HG03103 (cell line): ENCODE measurements around the gene KDF1.

Experiments
- ATAC-seq: cut with Tn5 transposase; IDR thresholded peaks from one replicate; pipeline ENCODE4 v1.9.1; 2021; ENCODE audit warnings: low read depth; ENCODE audit not compliant: unreplicated experiment

The KDF1 gene

GRCh38 chr1:26959722-26960624 lies at the start of gene KDF1:
Gene KDF1, minus strand, starts transcription at chr1:26960468. Its CDS starts 8,088 bp downstream, at chr1:26952380.
- ATAC-seq, result no peak

GRCh38 chr1:27009601-27010197 lies 49.4 kb upstream of the KDF1 start:
- ATAC-seq, result no peak

GRCh38 chr1:27007909-27008582 lies 47.8 kb upstream of the KDF1 start:
- ATAC-seq, result no peak

DNA sequence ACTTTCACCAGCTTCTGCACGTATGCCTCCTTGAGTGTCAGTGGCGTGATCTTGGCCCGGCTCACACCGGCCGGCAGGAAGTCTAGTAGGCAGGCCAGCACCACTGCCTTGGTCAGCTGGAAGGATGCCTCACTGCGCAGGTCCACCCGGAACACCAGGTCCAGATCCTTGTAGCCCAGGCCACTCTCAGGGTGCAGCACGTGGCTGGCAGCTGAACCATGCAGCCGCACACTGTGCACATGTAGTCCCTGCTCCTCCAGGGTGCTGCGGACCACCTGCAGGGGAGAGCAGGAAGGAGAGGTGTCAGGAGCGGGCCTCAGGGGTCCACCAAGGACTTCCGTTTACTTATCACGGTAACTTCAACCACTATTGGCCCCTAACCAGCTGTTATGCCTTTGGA lies 46.4 kb upstream of the KDF1 start:
- no peak for ATAC-seq

GRCh38 chr1:27005648-27006496 lies 45.6 kb upstream of the KDF1 start:
- ATAC-seq, result no peak

GRCh38 chr1:27005166-27005530 lies 44.9 kb upstream of the KDF1 start:
- ATAC-seq, result no peak

DNA sequence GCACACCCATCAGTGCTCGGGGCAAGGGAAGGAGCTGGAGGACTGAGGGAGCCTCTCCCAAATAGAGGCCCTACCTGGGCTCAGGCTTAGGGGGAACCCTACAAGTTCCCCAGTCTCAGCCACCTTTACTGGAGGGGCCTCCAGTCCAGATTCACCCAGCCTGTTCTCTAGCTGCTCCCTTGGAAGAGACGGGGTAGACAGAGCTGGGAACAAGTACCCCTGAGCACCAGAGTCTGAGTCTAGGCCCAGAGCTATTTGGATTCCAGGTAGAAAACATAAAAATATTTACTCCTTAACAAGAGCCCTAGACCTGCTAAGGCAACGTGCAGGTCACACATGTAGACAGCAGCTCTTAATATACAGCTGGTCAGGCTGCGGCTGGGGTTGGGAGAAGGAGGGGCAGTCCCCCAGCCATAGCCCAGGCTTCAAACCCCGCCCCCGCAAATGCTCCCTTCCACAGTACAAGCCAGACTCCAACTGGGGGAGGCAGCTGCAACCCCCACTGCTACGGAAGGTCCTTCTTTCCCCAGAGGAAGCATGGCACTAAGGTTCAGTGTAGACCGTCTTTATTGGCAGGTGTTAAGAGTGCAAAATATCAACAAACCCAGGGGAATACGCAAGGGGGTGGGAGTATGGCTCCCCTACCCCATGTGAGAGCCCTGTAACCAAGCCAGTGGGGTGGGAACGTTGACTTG lies 44.4 kb upstream of the KDF1 start:
- no peak for ATAC-seq

DNA sequence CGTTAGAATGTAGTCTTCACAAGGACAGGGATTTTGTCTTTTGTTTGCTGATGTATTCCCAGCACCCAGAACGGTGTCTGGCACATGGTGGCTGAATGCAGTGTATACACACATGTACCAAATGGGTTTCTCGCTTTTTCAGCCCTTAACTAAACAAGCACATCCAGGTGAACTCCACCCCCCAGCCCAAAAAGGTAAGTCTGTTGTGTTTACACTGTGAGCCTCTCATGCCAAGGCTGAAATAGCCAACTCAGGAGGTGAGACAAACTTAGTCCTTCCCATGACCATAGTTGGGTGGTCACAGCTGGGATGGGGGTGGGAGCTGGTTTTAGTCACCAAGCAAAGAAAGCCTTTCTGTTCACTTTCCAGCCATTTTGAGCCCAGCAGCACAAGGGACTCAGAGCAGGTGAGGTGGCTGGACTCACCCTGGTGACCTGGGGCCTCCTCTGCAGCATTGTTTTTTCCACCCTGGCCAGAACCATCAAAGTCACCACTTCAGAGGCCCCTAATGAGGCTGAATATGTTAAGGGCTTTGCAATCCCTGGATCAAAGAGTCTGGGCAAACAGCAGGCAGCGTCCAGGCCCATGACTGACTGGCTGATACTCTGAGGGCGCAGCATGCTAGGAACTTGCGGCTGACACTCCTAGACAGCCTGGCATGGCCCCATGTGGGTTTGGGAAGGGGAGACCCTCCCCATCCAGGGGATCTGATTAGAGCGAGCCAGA lies 43.6 kb upstream of the KDF1 start:
- ATAC-seq, result no peak

GRCh38 chr1:27001570-27002360 lies 41.5 kb upstream of the KDF1 start:
- no peak for ATAC-seq

DNA sequence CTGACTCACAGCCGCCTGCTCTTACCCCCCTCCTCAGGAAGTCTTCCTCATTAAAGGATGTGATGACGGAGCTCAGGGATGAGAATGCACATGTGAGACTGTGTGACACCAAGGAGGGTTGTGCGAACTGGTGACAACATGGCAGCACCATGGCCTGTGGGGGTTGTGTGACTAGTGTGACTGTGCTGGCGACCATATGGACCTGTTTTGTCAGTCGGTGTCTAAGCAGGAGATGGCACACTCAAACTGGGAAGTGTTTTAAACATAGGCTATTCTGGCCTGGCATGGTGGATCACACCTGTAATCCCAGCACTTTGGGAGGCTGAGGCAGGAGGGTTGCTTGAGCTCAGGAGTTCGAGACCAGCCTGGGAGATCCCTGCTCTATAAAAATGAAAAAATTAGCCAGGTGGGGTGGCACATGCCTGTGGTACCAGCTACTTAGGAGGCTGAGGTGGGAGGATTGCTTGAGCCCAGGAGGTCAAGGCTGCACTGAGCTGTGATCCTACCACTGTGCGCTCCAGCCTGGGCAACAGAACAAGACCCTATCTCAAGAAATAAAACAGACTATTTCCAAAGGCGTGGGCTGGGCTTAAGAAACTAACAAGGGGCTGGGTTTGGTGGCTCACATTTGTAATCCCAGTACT lies 40.7 kb upstream of the KDF1 start:
- ATAC-seq, result no peak

GRCh38 chr1:27000090-27000816 lies 40.0 kb upstream of the KDF1 start:
- ATAC-seq, result no peak

DNA sequence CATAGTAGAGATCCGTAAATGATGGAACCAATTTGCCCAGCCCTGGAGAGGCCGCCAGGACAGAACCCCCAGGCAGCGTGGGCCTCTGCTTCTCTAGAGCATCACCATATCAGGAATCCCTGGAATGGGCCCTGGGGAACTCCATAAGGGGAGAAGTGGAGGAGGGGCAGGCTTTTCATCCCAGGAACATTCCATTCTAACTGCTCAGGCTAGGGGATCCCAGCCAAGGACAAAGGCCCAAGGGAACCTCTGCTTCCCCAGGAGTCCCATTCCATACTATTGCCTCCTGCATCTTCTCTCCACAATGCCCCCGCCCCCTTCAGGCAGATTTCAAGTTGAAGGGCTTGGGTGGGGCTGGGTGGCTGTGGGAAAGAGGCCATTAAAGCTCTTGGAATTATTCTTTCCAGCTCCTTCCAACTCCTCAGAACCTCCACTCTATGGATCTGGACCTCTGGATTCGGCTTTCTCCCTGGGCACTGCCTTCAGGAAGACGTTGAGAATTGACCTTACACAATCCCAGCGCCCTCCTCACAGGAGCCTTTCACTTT lies 39.2 kb upstream of the KDF1 start:
- no peak for ATAC-seq

- no peak for ATAC-seq
Measured at GRCh38 chr1:26998429-26999300, 38.4 kb upstream of the KDF1 start.

DNA sequence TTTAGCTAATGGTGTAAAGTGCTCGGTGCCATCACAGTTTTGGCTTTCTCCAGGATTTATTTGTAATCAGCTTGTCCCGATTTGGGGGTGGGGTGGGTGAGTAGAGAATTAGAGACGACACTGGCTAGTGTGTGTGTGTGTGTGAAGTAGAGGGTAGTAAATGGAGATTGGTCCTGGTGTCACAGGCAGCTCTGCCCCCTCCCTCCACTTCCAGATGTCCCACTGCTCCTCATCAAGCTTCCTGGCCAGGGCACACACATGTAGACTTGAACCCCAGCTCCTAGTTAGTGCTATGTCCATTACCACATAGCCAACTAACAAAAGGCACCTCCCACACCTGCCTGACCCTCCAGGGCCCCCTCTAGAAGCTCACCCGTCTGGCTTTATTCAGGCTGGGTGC lies 36.4 kb upstream of the KDF1 start:
- ATAC-seq, result no peak

DNA sequence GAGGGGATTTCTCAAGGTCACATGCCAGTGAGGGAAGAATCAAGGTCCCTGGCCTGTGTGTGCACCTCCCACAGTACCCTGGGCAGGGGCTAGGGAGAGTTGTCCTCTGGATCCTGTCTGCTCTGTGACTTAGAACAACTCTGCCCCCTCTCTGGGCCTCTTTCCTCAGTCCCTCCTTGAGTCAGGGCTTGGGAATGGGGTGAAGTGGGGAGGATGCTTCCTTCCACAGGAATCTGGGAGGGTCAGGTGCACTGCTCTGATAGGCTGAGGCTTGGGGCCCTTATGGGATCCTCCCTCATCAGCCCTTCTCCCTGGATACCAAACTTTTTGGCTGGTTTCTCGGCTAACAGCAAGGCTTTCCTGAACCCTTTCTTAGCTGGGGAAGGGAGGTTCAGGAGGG lies 35.8 kb upstream of the KDF1 start:
- no peak for ATAC-seq

DNA sequence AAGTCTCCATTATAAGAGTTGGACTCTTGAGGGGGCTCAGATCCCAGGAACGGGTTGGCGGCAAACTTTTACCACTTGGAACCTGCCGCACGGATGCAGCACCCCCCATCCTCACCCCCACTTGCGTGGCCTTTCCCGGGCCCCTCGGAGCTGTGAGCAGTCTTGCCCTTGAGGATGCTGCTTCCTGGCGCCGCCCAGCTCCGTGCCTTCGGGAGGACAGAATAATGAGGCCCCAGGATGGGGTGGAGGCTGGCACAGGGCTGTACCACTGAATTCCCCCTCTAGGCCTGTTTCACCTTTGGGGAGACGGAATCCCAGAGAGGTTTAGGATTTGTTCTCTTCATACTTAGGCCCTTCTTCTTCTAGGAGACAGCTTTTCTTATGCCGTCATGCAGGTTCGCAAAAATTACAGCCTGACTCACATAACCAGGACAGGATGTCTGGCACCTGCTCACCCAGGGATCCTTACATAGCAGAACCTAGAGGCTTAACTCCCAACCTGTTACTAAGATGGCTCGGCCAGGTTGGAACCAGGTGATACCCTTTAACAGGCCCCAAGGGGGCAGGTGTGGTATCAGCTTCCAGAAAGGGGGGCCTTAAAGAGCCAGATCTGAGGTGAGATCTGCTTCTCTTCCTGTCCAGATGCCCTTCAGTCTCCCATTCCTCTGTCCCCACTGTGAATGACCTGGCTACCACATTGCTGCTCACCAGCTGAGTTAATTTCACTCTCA lies 34.7 kb upstream of the KDF1 start:
- no peak for ATAC-seq
